Activated naive CD4-positive, alpha-beta T cell treated with anti-CD3 and anti-CD28 coated beads, Interleukin-2, amount 50 U/mL, for 24 hours (primary cell): ENCODE measurements around the gene MYEOV.

Experiments used
- H3K27ac Mint-ChIP-seq: one replicate; pipeline ENCODE4 v1.8.0; 2021; ENCODE audit warnings: mild to moderate bottlenecking, mixed read lengths
- H3K27me3 Mint-ChIP-seq: one replicate; pipeline ENCODE4 v1.8.0; 2021; ENCODE audit warnings: mixed read lengths
- H3K36me3 Mint-ChIP-seq: one replicate; pipeline ENCODE4 v1.8.0; 2021; ENCODE audit warnings: mixed read lengths
- H3K4me1 Mint-ChIP-seq: one replicate; pipeline ENCODE4 v1.8.0; 2021; ENCODE audit warnings: mixed read lengths
- H3K4me3 Mint-ChIP-seq: one replicate; pipeline ENCODE4 v1.8.0; 2021; ENCODE audit warnings: mild to moderate bottlenecking, mixed read lengths
- H3K9me3 Mint-ChIP-seq: one replicate; pipeline ENCODE4 v1.8.0; 2021; ENCODE audit warnings: mixed read lengths

The MYEOV gene

DNA sequence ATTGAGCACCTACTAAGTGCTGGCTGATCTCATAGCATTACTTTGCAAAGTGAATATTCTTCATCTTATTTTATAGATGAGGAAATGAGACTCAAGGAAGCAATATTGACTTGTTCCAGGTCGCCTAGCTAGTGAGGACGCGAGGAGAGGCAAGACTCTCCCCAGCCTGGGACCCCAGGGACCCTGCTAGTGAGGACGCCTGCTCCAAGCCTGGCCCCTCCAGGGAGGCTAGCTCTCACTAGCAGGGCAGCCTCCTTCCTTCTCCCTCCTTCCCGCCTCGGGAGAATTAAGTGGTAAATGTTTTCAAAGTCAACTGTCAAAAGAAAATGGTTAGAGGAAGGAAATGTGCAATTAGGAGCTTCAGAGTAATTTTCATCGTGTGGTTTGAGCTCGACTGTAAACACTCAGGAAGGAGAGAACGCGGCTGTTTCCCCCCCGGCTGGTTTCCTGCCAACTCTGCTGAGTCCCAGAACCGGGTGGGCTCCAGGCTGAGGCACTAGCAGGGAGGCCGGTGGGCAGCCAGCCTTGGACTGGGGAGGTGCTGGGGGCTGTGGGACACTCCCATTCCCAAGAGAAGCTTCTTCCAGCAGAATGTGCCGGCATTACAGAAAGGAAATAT lies 17.9 kb downstream of the MYEOV start:
- Mint-ChIP-seq H3K9me3 (no peaks in the 10 kb centered on the region), H3K4me1 (peaks cover 31% of the 10 kb centered on the region), H3K4me3 (peak overlapping the region; percentile 67), H3K27ac (peak overlapping the region; percentile 79), H3K27me3 (no peaks in the 10 kb centered on the region), H3K36me3 (no peaks in the 10 kb centered on the region)

DNA sequence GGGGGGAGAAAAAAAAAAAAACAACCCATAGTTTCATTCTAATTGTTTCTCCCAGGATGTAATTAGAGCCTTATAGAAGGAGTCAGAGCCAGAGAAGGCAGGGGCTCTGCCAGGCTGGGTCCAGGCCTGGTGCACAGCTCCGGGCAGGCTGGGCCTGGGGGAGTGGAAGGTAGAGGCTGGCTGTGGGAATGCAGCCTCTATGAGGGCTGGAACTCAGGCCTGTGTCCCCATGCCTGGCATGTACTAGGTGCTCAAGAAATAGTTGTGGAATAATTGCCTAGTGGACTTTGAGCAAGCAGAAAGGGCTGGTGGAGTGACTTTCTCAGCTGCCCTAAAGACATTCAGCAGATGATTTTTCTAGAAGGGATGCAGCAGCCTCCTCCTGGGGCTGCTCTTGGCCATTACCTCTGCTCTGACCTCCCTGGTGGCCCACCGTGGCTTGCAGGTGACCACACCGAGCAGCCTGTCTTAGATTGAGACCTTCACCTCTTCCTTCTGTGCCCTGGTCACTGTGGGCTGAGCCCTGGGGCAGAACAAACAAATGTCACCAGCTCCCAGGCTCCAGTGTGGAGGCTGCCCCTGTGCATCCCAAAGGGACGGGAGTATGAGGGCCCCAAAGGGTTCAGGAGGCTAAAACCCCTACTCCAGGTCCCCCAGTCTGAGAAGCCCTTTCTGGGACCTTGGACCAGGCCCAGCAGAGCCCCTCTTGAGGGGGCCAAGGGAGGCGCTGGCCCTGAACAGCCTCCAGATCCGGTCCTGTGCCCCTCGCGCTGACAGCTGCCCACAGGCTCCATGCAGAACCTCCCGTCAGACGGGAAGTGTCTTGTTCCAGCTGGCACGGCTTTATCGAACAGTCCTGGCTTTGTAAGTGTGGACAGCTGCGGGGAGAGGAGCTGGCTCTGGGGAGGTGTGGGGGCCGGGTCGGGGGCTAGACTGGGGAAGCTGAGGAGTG lies 18.8 kb downstream of the MYEOV start:
- H3K27me3 Mint-ChIP-seq, result no peaks in the 10 kb centered on the region
- H3K27ac Mint-ChIP-seq, result no peak overlapping the region

DNA sequence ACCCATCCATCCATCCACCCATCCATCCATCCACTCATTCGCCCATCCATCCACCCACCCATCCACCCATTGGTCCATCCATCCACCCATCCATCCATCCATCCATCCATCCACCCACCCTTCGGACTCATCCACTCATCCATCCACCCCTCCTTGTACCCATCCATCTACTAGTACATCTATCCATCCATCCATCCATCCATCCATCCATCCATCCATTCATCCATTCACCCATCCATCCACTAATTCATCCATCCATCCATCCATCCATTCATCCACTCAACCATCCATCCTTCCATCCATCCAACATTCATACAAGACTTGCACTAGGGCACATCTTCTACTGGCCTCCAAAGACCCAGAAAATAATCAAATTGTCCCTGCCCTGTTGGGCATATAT lies 20.0 kb downstream of the MYEOV start:
- peaks cover 1% of the 10 kb centered on the region for H3K36me3 Mint-ChIP-seq
- H3K4me3 Mint-ChIP-seq, result no peak overlapping the region
- H3K9me3 Mint-ChIP-seq, result no peaks in the 10 kb centered on the region
- H3K4me1 Mint-ChIP-seq, result peaks cover 39% of the 10 kb centered on the region
- no peak overlapping the region for H3K27ac Mint-ChIP-seq
- H3K27me3 Mint-ChIP-seq, result no peaks in the 10 kb centered on the region

More for the DNA sequence above, 18.8 kb downstream of the MYEOV start:
- Mint-ChIP-seq H3K4me1 (peaks cover 36% of the 10 kb centered on the region), H3K36me3 (no peaks in the 10 kb centered on the region), H3K4me3 (no peak overlapping the region), H3K9me3 (no peaks in the 10 kb centered on the region)

DNA sequence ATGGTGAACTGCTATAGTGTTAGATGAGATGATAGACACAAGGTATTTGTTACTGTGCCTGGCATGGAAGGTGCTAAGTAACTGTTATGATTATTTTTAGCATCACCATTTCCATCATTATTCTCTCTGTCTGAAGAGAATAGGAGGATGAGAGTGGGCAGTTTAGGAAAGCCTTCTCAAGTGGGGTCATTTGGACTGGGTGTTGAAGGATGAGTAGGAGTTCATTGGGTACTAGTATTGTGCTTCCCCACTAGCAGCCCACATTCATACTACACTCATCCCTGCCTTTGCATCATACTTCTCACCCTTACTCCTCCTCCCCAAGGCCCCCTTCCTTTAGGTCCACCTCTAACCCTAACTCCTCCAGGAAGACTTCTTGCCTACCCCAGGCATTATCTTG lies 20.6 kb downstream of the MYEOV start:
- Mint-ChIP-seq H3K27me3 (no peaks in the 10 kb centered on the region), H3K4me3 (no peak overlapping the region), H3K27ac (no peak overlapping the region), H3K9me3 (no peaks in the 10 kb centered on the region), H3K4me1 (peaks cover 39% of the 10 kb centered on the region), H3K36me3 (peaks cover 1% of the 10 kb centered on the region)

DNA sequence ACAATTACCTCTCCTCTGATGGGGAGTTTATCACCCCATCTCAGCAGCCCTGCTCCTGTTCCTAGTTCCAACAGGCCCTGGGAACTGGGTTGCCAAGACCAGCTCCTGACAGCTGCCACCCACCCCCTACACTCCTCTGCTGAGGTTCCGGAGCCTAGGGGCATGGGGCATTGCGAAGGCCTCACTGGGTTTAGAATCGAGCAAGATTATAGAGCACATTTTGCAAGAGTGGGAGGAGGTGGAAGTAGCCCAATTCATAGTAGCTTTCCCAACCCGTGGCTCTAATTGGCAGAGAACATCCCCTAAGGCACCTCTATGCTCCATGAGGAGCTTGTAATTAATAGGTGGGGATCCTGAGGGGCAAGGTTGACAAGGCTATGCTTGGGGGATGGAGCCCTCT lies 23.0 kb downstream of the MYEOV start:
- Mint-ChIP-seq H3K9me3 (no peaks in the 10 kb centered on the region), H3K27me3 (no peaks in the 10 kb centered on the region), H3K4me1 (peaks cover 17% of the 10 kb centered on the region), H3K27ac (no peak overlapping the region), H3K36me3 (peaks cover 1% of the 10 kb centered on the region), H3K4me3 (no peak overlapping the region)

DNA sequence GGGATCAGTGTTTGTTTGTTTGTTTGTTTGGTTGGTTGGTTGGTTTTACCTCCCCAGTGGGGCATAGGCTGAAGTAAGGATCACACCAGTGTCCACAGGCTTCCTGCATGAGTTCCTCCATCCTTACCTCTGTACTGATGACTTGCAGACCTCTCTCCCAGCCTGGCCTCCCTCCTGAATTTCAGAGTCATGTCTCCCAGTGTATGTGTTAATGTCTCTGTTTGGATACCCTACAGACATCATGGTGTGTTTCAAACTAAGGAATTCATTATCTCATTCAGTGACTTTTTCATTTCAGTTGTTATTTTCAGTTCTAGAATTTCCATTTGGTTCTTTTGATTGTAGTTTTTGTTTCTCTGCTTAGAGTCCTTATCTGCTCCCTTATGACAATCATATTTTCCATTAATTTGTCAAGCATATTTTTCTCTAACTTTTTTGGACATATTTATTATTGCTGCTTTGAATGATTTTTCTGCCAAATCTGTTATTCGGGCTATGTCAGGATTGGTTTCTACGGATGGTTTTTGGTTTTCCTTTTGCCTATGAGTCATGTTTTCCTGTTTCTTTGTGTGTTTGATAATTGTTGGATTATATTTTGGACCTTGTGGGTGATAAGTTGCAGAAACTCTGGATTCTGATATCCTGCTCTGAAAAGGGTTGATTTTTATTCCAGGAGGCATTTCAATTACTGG lies 23.6 kb downstream of the MYEOV start:
- H3K4me3 Mint-ChIP-seq, result peak overlapping the region; percentile 20
- peak overlapping the region; percentile 76 for H3K27ac Mint-ChIP-seq
- no peaks in the 10 kb centered on the region for H3K9me3 Mint-ChIP-seq
- peaks cover 1% of the 10 kb centered on the region for H3K36me3 Mint-ChIP-seq
- no peaks in the 10 kb centered on the region for H3K27me3 Mint-ChIP-seq
- peaks cover 12% of the 10 kb centered on the region for H3K4me1 Mint-ChIP-seq

DNA sequence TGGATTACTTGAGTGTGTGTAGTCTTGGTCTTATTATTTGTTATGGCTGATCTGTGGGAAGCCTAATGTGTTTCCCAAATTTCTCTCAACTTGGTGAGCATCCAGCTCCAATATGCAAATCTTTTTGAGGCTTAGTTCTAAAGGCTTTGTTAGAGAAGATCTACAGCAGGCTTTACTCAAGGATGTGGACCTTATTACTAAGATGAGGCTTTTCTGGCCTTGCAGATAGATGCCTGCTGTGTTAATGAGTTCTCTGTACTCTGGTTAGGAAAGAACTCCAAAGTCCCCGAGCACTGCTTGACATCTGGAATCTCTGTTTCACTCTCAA lies 24.1 kb downstream of the MYEOV start:
- H3K27me3 Mint-ChIP-seq, result no peaks in the 10 kb centered on the region
- no peak overlapping the region for H3K4me3 Mint-ChIP-seq
- peaks cover 8% of the 10 kb centered on the region for H3K4me1 Mint-ChIP-seq
- no peaks in the 10 kb centered on the region for H3K9me3 Mint-ChIP-seq
- H3K27ac Mint-ChIP-seq, result peak overlapping the region; percentile 76
- H3K36me3 Mint-ChIP-seq, result peaks cover 1% of the 10 kb centered on the region

DNA sequence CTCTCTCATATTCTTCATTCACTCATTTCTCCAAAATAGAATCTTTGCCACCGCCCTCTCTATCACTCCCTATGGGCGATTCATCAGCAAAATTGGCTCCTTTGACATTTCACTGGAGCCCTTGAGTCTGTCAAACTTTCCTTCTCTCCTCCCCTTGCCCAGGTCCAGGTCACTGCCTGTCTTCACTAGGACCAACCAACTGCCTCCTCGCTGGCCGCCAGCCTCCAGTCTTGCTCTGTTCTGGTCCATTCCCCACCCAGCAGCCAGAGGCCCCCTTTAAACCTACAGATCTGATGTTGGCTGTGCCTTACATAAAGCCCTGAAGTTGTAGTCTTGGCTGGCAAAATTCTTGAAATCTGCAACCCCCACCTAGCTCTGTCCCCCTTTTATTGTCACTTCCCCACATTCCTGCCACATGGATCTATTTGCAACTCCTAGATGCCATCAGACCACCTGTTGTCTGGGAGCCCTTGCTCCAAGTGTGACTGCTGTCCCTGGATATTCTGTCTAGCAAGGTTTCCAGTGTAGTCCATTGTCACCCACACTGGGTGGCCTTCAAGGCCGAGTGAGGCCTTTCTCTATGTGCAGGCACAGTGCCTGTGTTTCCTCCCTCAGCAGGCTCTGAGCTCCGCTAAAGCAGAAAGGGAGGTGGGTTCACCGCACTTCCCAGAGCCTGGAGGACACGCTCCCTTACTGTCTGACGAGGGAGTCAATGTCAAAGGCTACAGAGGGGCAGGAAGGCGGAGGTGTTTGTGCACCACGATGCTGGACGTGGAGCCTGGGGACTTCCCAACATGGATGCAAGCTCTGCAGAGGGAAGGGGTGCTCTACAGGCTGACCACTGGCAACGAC lies 25.5 kb downstream of the MYEOV start:
- Mint-ChIP-seq H3K4me3 (no peak overlapping the region), H3K27me3 (no peaks in the 10 kb centered on the region), H3K27ac (peak overlapping the region; percentile 19), H3K9me3 (no peaks in the 10 kb centered on the region), H3K36me3 (peaks cover 1% of the 10 kb centered on the region), H3K4me1 (peaks cover 8% of the 10 kb centered on the region)

DNA sequence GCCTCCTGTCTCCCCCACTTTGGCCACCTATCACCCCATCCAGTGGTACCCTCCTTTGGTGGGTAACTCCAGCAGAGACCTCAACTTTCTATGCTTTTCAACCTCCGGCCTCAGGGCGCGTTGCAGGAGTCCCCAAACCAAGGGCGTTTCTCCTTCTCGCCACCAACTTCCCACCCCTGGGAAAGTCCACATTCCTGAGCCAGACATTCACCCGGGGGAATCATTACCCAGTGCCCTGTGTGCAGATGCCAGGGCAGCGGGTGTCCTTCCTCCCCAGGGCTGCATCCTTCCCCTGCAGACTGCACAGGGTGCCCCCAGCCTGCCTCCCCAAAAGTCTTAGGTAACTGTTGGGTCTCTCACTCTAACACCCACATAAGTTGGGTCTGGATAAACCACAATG lies 26.4 kb downstream of the MYEOV start:
- Mint-ChIP-seq H3K4me3 (no peak overlapping the region), H3K4me1 (peaks cover 8% of the 10 kb centered on the region), H3K27ac (peak overlapping the region; percentile 8), H3K9me3 (no peaks in the 10 kb centered on the region), H3K27me3 (no peaks in the 10 kb centered on the region), H3K36me3 (peaks cover 1% of the 10 kb centered on the region)

DNA sequence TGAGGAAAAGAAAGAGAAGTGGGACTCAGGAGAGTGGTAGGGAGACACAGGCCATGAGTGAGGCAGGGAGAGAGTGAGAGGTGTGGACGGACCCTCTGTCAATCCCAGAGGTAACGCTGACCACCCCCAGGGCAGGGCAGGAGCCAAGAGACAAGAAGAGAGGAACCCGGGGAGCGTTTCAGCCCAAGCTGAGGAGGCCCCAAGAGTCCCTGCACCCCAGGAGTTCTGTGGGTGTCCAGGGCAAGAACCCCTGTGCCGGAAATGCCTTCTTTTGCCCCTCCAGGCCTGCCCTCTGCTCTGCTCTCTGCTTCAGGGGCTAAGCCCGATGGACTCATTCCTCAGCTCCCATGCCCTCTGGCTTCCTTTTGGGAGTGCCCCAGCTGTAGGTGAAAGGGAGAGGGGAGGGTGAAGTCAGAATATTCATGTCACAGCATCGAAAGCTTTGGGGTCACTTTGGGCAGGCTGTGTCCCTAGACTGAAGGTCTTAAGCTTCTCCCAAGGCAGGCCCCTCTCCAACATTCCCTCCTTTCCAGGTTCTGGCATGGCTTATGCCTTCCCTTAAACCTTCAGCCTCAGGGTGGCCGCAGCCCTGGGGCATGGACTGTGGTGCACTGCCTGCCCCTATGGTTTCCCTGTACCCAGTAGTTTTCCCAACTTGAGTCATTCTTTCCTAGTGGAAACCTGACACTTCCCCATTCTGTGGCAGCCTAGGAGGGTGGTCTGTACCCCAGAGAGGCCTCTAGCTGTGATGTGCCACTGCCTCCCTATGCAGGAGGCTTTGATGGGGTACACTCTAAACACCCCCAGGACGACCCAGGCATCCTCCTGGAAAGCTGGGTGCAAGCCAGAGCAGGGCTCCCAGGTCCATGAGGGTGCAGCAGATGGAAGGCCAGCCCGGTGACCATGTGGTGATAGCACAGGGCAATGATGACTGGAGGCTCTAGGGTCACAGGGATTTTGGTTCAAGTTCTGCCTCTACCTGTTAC lies 27.1 kb downstream of the MYEOV start:
- no peaks in the 10 kb centered on the region for H3K9me3 Mint-ChIP-seq
- H3K27me3 Mint-ChIP-seq, result no peaks in the 10 kb centered on the region
- peaks cover 1% of the 10 kb centered on the region for H3K36me3 Mint-ChIP-seq
- no peak overlapping the region for H3K4me3 Mint-ChIP-seq
- H3K27ac Mint-ChIP-seq, result peak overlapping the region; percentile 8
- H3K4me1 Mint-ChIP-seq, result peaks cover 8% of the 10 kb centered on the region

DNA sequence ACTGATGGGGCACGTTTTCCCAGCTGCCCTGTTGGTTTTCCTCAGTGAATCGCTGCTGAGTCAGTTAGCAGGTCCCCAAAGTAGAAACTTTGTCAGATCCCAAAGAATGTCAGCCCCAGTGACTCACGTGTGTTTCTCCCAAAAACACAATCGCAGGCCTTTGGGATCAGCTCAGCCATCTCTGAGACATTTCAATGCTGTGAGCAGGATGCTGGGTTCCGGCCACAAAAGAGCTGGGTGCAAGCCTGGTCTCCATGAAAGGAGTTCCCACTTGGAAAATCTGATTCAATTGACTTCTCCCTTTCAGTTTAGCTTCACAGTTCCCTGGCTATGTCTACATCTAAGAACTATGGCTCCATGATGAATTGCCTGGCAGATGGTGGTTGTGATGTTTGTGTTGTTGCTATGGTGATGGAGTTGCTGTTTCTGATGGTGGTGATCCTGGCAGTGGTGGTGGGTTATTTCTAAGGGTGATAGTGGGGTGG lies 28.0 kb downstream of the MYEOV start:
- peaks cover 8% of the 10 kb centered on the region for H3K4me1 Mint-ChIP-seq
- no peak overlapping the region for H3K4me3 Mint-ChIP-seq
- H3K36me3 Mint-ChIP-seq, result peaks cover 1% of the 10 kb centered on the region
- H3K27me3 Mint-ChIP-seq, result no peaks in the 10 kb centered on the region
- no peaks in the 10 kb centered on the region for H3K9me3 Mint-ChIP-seq
- no peak overlapping the region for H3K27ac Mint-ChIP-seq

DNA sequence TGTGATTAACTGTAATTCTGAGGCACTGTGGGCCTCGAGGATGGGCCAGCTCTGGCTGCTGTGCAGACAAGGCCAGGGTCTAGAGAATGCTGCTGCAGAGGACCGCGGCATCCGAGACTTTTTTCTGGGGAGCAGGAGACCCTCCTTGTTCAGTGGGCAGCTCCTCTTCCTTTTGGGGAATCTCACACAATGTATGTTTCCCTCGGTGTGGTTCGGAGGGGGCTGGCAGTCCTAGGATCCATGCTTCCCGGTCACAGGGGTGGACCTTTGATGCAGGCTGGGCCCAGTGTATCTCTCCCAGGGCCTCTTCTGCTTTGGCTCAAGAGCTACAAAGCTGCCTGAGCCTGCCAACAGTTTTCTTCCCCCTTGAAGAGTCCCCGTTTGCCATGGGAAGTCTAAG lies 31.5 kb downstream of the MYEOV start:
- no peaks in the 10 kb centered on the region for H3K9me3 Mint-ChIP-seq
- no peak overlapping the region for H3K4me3 Mint-ChIP-seq
- H3K27me3 Mint-ChIP-seq, result no peaks in the 10 kb centered on the region
- H3K27ac Mint-ChIP-seq, result peak overlapping the region; percentile 23
- no peaks in the 10 kb centered on the region for H3K4me1 Mint-ChIP-seq
- no peaks in the 10 kb centered on the region for H3K36me3 Mint-ChIP-seq

DNA sequence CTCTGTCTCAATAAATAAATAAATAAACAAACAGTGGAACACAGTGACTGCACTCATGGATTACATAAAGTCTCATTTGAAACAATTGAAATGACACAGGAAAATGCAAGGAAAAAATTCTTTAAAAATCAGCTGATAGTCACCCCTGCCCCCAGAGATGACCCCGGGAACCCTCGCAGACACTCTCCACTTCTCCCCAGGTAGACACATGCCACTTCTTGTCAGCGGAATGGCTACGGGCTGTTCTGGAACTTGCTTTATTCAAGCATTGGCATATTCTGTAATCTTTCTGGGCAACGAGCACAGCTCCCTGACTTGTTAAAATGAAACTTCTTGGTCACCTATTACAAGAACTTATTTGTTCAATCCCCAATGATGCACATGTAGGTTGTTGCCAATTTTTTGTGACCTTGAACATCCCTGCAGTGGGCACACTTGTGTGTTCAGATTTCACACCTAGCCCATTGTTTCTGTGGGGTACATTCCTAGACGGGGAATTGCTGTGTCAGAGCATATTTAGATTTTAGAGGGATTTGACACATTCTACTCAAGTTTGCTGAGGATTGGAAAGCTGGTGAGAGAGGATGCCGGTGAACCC lies 32.8 kb downstream of the MYEOV start:
- Mint-ChIP-seq H3K27me3 (no peaks in the 10 kb centered on the region), H3K4me1 (no peaks in the 10 kb centered on the region), H3K27ac (no peak overlapping the region), H3K9me3 (no peaks in the 10 kb centered on the region), H3K36me3 (no peaks in the 10 kb centered on the region), H3K4me3 (no peak overlapping the region)

DNA sequence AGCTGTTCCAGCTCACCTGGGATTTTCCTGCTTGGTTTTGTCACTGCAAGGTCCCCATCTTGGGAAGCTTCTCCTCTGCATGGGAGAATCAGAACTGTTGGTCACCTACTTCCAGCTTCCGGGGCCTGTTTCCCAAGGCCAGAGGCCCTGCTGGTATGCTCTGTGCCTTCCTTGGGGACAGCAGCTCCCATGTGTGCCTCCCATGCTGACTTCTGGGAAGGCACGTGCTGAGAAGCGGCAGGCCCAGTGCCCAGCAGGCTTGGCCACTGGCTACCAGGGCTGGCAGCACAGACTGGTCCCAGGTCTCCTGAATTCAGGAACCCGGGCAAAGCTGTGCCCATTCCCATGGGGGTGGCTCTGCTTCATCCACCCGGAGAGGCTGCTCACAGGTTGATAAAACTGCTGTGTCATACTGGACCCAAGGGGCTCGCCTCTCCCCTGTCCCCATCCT lies 33.8 kb downstream of the MYEOV start:
- Mint-ChIP-seq H3K9me3 (no peaks in the 10 kb centered on the region), H3K4me3 (no peak overlapping the region), H3K4me1 (no peaks in the 10 kb centered on the region), H3K27ac (no peak overlapping the region), H3K36me3 (no peaks in the 10 kb centered on the region), H3K27me3 (no peaks in the 10 kb centered on the region)
